RWPE2 (cell line): ENCODE measurements around the gene MBNL1.
A peak's percentile ranks its signal among the peaks of the same experiment; 100 is the strongest.

Source experiments
- ATAC-seq: fragments of 200-7000 bp; cut with Tn5 transposase; 3 replicates; pipeline ENCODE4 v1.9.1; 2021; ENCODE audit warnings: low read depth
- DNase-seq: peaks from one replicate; pipeline ENCODE4 v3.0.0-alpha.2; 2020; ENCODE audit warnings: low spot score
- H3K27ac ChIP-seq: fragments of 450-650 bp; 2 replicates; pipeline ENCODE4 v1.5.1; 2017; ENCODE audit warnings: mild to moderate bottlenecking; ENCODE audit not compliant: poor library complexity, severe bottlenecking
- H3K27me3 ChIP-seq: fragments of 250-450 bp; sonication (Bioruptor Pico); 2 replicates; pipeline ENCODE4 v1.5.1; 2021; ENCODE audit warnings: mild to moderate bottlenecking, moderate library complexity; ENCODE audit not compliant: insufficient read depth, poor library complexity, severe bottlenecking
- H3K36me3 ChIP-seq: fragments of 250-450 bp; sonication (Bioruptor Pico); 2 replicates; pipeline ENCODE4 v1.5.1; 2020; ENCODE audit warnings: low read depth, mild to moderate bottlenecking, moderate library complexity
- H3K4me1 ChIP-seq: fragments of 250-450 bp; sonication (Bioruptor Pico); 2 replicates; pipeline ENCODE4 v1.5.1; 2021; ENCODE audit warnings: mild to moderate bottlenecking, moderate library complexity; ENCODE audit not compliant: insufficient read depth, poor library complexity, severe bottlenecking
- H3K4me3 ChIP-seq: fragments of 250-450 bp; sonication (Bioruptor Pico); 2 replicates; pipeline ENCODE4 v1.5.1; 2021; ENCODE audit warnings: mild to moderate bottlenecking, moderate library complexity; ENCODE audit not compliant: severe bottlenecking
- H3K9me3 ChIP-seq: fragments of 250-450 bp; sonication (Bioruptor Pico); 2 replicates; pipeline ENCODE4 v1.5.1; 2021; ENCODE audit warnings: mild to moderate bottlenecking, moderate library complexity; ENCODE audit not compliant: severe bottlenecking
- TF ChIP-seq, protein P1 (sequence below): fragments of 450-650 bp; IDR thresholded peaks from one replicate; pipeline ENCODE4 v1.5.1; 2017; ENCODE audit warnings: mild to moderate bottlenecking, moderate library complexity; ENCODE audit not compliant: poor library complexity, severe bottlenecking

MBNL1 gene

DNA sequence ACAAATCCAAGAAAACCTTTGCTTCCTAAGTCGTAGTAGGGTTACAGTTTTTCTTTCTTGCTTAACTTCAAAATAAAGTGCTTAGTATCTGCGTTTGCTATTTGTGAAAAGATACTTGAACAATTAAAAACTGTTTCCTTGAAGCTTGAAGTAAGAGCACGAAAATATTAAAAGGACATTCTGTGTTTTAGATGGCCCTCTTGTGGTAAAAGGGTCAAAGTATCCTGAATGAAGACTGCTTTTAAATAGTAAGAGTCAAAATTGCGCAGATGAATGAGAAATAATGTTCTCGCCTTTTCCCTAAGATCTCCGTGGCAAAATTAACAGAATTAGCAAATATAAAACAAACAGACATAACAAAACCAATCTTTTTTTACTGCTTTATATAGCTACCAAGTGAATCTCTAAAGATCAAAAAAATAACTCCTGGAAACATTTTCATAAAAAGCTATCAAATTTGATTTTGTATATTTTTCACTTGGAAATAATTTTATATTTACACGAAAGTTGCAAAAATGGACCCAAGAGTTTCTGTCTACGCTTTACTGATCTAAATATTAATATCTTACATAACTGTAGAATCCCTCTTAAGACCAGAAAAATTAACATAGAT is 175.4 kb downstream of the MBNL1 start:
- peaks cover 44% of the 10 kb centered on the region for H3K36me3 ChIP-seq
- DNase-seq = no peak
- H3K4me1 ChIP-seq = peaks cover 16% of the 10 kb centered on the region
- no peak; the same call in 2 of the 3 replicates for ATAC-seq
- TF ChIP-seq, protein P1, sequence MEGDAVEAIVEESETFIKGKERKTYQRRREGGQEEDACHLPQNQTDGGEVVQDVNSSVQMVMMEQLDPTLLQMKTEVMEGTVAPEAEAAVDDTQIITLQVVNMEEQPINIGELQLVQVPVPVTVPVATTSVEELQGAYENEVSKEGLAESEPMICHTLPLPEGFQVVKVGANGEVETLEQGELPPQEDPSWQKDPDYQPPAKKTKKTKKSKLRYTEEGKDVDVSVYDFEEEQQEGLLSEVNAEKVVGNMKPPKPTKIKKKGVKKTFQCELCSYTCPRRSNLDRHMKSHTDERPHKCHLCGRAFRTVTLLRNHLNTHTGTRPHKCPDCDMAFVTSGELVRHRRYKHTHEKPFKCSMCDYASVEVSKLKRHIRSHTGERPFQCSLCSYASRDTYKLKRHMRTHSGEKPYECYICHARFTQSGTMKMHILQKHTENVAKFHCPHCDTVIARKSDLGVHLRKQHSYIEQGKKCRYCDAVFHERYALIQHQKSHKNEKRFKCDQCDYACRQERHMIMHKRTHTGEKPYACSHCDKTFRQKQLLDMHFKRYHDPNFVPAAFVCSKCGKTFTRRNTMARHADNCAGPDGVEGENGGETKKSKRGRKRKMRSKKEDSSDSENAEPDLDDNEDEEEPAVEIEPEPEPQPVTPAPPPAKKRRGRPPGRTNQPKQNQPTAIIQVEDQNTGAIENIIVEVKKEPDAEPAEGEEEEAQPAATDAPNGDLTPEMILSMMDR = peak; percentile 84
- no peaks in the 10 kb centered on the region for H3K9me3 ChIP-seq
- no peak overlapping the region for H3K4me3 ChIP-seq
- H3K27ac ChIP-seq = peak overlapping the region; percentile 30
- H3K27me3 ChIP-seq = no peaks in the 10 kb centered on the region

DNA sequence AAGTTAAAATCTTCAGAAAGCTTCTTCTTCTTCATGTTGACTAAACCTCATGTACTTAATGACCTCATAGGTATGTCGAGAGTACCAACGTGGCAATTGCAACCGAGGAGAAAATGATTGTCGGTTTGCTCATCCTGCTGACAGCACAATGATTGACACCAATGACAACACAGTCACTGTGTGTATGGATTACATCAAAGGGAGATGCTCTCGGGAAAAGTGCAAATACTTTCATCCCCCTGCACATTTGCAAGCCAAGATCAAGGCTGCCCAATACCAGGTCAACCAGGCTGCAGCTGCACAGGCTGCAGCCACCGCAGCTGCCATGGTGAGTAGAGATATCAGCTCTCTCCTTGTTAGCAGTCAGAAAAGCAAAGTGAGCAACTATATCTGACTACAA is 176.5 kb downstream of the MBNL1 start:
- TF ChIP-seq, protein P1 = no peak
- H3K4me3 ChIP-seq = no peak overlapping the region

DNA sequence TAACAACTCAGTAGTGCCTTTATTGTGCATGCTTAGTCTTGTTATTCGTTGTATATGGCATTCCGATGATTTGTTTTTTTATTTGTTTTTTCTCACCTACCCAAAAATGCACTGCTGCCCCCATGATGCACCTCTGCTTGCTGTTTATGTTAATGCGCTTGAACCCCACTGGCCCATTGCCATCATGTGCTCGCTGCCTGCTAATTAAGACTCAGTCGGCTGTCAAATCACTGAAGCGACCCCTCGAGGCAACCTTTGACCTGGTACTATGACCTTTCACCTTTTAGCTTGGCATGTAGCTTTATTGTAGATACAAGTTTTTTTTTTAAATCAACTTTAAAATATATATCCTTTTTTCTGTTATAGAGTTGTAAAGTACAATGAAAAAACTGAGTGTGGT is 177.8 kb downstream of the MBNL1 start:
- ATAC-seq (no peak), DNase-seq (no peak)
- Histone ChIP-seq H3K27me3 (no peaks in the 10 kb centered on the region), H3K4me1 (peaks cover 16% of the 10 kb centered on the region), H3K27ac (no peak overlapping the region), H3K36me3 (peaks cover 45% of the 10 kb centered on the region), H3K9me3 (no peaks in the 10 kb centered on the region), H3K4me3 (no peak overlapping the region)
- TF ChIP-seq, protein P1 = no peak

More for the DNA sequence above, 176.5 kb downstream of the MBNL1 start:
- peaks cover 45% of the 10 kb centered on the region for H3K36me3 ChIP-seq
- H3K27ac ChIP-seq = no peak overlapping the region
- ATAC-seq (no peak), DNase-seq (no peak)
- H3K27me3 ChIP-seq = no peaks in the 10 kb centered on the region
- no peaks in the 10 kb centered on the region for H3K9me3 ChIP-seq
- peaks cover 16% of the 10 kb centered on the region for H3K4me1 ChIP-seq

DNA sequence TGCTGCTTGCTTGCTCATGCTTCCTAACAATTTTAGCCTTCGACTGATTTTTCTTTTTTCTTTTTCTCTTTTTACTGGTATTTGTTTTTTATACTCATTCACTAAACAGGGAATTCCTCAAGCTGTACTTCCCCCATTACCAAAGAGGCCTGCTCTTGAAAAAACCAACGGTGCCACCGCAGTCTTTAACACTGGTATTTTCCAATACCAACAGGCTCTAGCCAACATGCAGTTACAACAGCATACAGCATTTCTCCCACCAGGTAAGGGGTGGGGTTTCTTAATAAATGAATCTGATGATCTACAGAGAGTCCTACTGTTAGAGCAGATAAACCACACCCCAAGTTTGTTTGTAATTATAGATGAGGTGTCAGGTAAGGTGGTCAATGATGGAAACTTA is 178.8 kb downstream of the MBNL1 start:
- DNase-seq (no peak), ATAC-seq (no peak)
- Histone ChIP-seq H3K4me1 (peaks cover 15% of the 10 kb centered on the region), H3K9me3 (no peaks in the 10 kb centered on the region), H3K4me3 (no peak overlapping the region), H3K27me3 (no peaks in the 10 kb centered on the region), H3K27ac (no peak overlapping the region), H3K36me3 (peaks cover 45% of the 10 kb centered on the region)
- TF ChIP-seq, protein P1 = no peak

DNA sequence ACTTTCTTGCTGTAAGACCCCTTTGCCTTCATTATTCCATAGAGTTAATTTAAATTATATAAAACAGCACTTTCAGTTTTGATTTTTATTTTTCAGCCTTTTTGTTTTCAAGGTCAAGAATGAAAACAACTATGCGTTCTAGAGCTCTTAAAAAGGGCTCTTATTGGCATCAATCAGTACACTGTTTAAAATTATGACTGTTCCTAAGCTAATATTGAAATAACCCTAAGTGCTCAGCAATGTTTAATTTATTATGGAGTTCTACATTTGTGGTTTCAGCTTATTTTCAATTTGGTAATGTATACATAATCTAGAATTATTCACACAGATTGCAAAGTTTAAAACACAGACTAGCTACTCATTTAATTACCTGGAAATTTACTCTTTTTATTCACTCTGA is 179.4 kb downstream of the MBNL1 start:
- peaks cover 9% of the 10 kb centered on the region for H3K4me1 ChIP-seq
- no peaks in the 10 kb centered on the region for H3K9me3 ChIP-seq
- ATAC-seq (no peak), DNase-seq (no peak)
- H3K27me3 ChIP-seq = no peaks in the 10 kb centered on the region
- no peak overlapping the region for H3K4me3 ChIP-seq
- no peak overlapping the region for H3K27ac ChIP-seq
- TF ChIP-seq, protein P1 = no peak
- peaks cover 45% of the 10 kb centered on the region for H3K36me3 ChIP-seq
